Activated naive CD4-positive, alpha-beta T cell treated with anti-CD3 and anti-CD28 coated beads, Interleukin-2, amount 10 ng/mL, durations not matched to agents 7 days and 5 days (primary cell): ENCODE measurements around the gene KIR2DL3.
A peak's percentile ranks its signal among the peaks of the same experiment; 100 is the strongest.
"Not testable (repeated sequence)": the region's sequence is repeated elsewhere in the genome, so short reads cannot be mapped to it uniquely, and the experiment has no call there.

ENCODE experiments used
- CTCF ChIA-PET: fragments of 350-600 bp; sonication (Branson Sonifier 250); formaldehyde crosslinking; loops from one replicate; lab custom pipeline; 2021; ENCODE audit warnings: antibody characterized with exemption; lab: Charles Lee
- DNase-seq: peaks from one replicate; pipeline ENCODE4 v3.0.0-alpha.2; 2020
- H3K27ac Mint-ChIP-seq: one replicate; pipeline ENCODE4 v1.8.0; 2021; ENCODE audit warnings: mild to moderate bottlenecking, moderate library complexity, mixed read lengths
- H3K27me3 Mint-ChIP-seq: one replicate; pipeline ENCODE4 v1.8.0; 2021; ENCODE audit warnings: mild to moderate bottlenecking, mixed read lengths
- H3K36me3 Mint-ChIP-seq: one replicate; pipeline ENCODE4 v1.8.0; 2021; ENCODE audit warnings: mixed read lengths
- H3K4me1 Mint-ChIP-seq: one replicate; pipeline ENCODE4 v1.8.0; 2021; ENCODE audit warnings: mixed read lengths
- H3K4me3 Mint-ChIP-seq: one replicate; pipeline ENCODE4 v1.8.0; 2021; ENCODE audit warnings: mild to moderate bottlenecking, moderate library complexity, mixed read lengths
- H3K9me3 Mint-ChIP-seq: one replicate; pipeline ENCODE4 v1.8.0; 2021; ENCODE audit warnings: mixed read lengths

Gene KIR2DL3

DNA sequence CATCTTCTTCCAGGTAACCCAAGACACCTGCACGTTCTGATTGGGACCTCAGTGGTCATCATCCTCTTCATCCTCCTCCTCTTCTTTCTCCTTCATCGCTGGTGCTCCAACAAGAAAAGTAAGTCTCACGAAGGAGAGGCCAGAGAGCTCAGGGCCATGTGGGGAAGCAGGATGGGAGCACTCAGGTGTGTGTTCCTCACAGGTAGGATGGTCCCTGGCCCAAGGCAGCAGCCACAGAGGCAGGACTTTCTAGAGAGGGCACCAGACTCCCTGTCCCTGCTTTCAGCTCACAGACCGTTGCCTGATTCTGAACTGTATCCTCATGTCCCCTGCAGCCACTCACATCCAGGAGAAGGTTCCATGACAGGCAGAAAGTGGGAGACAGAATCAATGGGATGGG, 28.2 kb downstream of the KIR2DL3 start:
- H3K9me3 Mint-ChIP-seq, CTCF ChIA-PET, DNase-seq, H3K4me1 Mint-ChIP-seq, H3K36me3 Mint-ChIP-seq, H3K4me3 Mint-ChIP-seq, H3K27me3 Mint-ChIP-seq, H3K27ac Mint-ChIP-seq: not testable (repeated sequence)

DNA sequence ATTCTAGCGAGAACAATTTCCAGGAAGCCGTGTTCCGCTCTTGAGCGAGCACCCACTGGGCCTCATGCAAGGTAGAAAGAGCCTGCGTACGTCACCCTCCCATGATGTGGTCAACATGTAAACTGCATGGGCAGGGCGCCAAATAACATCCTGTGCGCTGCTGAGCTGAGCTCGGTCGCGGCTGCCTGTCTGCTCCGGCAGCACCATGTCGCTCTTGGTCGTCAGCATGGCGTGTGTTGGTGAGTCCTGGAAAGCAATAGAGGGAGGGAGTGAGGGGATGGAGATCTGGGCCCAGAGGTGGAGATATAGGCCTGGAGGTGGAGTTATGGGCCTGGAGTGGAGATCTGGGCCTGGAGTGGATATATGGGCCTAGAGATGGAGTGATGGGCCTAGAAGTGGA, 31.3 kb downstream of the KIR2DL3 start, which contains the start of gene KIR2DL1:
Gene KIR2DL1, plus strand, starts transcription at position 148 of the 400 bp plus-strand sequence. Its CDS starts 58 bp downstream, at position 206.
- H3K36me3 Mint-ChIP-seq, H3K4me3 Mint-ChIP-seq, CTCF ChIA-PET, H3K9me3 Mint-ChIP-seq, DNase-seq, H3K27me3 Mint-ChIP-seq, H3K27ac Mint-ChIP-seq, H3K4me1 Mint-ChIP-seq: not testable (repeated sequence)

DNA sequence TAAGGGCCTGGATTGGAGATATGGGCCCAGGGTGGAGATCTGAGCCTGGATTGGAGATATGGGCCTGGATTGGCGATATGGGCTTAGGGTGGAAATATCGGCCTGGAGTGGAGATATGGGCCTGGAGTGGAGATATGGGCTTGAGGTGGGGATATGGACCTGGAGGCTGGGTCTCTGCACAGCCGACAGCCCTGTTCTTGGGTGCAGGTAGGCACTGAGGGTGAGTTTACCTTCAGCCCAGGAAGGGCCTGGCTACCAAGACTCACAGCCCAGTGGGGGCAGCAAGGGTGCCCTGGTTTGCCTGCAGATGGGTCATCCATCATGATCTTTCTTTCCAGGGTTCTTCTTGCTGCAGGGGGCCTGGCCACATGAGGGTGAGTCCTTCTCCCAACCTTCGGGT, 32.2 kb downstream of the KIR2DL3 start:
- H3K4me3 Mint-ChIP-seq, DNase-seq, H3K27ac Mint-ChIP-seq, H3K9me3 Mint-ChIP-seq, H3K27me3 Mint-ChIP-seq, H3K36me3 Mint-ChIP-seq, CTCF ChIA-PET, H3K4me1 Mint-ChIP-seq: not testable (repeated sequence)

DNA sequence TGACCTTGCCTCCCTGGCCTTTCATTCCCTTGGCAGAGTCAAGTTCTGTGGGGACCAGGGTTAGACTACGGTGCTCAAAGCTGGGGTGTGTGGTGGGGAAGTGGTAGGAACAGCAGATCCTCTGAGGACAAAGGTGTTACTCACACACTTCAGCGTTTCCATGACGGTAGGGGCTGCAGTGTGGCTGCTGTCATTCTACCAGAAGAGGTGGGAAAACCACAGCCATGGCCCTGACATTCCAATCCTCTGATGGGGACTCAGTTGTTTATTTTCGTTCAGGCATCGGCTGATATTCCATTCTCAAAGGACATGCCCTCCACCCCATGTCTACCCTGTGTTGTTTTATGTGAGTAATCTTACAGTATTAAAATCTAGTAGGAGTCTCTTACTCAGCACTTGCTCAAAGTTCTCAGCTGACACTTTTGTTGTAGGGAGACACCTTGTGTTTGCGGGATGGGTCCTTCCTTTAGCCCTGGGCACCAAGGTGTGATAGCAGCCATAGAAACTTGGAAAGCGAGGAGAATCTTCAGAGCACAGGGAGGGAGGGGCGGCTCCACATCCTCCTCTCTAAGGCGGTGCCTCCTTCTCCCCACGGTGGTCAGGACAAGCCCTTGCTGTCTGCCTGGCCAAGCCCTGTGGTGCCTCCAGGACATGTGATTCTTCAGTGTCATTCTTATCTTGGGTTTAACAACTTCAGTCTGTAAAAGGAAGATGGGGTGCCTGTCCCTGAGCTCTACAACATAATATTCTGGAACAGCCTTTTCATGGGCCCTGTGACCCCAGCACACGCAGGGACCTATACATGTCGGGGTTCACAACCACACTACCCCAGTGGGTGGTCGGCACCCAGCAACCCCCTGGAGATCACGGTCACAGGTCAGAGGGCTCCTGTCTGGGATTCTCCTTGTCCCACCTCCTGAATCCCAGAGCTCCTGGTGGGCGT, 33.0 kb downstream of the KIR2DL3 start:
- H3K27me3 Mint-ChIP-seq, H3K27ac Mint-ChIP-seq, H3K36me3 Mint-ChIP-seq, CTCF ChIA-PET, H3K4me3 Mint-ChIP-seq, DNase-seq, H3K4me1 Mint-ChIP-seq, H3K9me3 Mint-ChIP-seq: not testable (repeated sequence)

DNA sequence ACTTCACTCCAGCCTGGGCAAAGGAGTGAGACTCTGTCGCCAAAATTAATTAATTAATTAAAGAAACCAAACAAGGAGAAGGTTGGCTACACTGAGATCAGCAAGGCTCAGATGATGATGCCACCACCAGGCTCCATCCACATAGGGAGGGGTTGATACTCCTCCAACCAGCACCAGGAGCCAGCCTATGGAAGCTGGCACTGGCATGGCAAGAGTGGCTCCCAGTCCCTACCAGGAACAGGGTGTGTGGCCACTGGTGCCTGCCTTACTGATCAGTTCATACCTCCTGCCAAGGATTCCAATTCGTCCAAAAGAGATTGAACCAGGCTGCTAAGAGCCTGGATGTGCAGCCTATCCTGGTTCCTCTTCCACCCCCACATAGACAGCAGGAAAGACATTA, 34.4 kb downstream of the KIR2DL3 start:
- H3K9me3 Mint-ChIP-seq, H3K4me1 Mint-ChIP-seq, H3K27ac Mint-ChIP-seq, H3K27me3 Mint-ChIP-seq, CTCF ChIA-PET, DNase-seq, H3K36me3 Mint-ChIP-seq, H3K4me3 Mint-ChIP-seq: not testable (repeated sequence)

DNA sequence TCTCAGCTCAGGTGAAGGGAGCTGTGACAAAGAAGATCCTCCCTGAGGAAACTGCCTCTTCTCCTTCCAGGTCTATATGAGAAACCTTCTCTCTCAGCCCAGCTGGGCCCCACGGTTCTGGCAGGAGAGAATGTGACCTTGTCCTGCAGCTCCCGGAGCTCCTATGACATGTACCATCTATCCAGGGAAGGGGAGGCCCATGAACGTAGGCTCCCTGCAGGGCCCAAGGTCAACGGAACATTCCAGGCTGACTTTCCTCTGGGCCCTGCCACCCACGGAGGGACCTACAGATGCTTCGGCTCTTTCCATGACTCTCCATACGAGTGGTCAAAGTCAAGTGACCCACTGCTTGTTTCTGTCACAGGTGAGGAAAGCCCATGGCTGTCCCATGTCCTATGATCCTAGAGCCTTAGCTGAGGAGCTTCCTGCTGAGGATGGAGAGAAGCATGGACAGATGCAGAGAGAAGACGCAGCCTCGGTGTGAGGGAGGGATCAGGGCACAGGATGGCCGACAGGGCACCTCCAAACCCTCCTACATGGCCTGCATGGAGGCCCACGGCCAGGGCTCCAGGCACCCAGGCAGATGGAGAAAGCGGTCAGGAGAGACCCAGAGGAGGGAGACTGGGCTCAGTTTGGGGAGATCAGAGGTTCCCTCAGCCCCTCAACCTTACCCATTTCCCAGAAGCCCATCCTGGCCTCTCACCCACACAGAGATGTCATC, 36.9 kb downstream of the KIR2DL3 start:
- H3K27me3 Mint-ChIP-seq, H3K4me3 Mint-ChIP-seq, H3K4me1 Mint-ChIP-seq, DNase-seq, CTCF ChIA-PET, H3K27ac Mint-ChIP-seq, H3K36me3 Mint-ChIP-seq, H3K9me3 Mint-ChIP-seq: not testable (repeated sequence)

DNA sequence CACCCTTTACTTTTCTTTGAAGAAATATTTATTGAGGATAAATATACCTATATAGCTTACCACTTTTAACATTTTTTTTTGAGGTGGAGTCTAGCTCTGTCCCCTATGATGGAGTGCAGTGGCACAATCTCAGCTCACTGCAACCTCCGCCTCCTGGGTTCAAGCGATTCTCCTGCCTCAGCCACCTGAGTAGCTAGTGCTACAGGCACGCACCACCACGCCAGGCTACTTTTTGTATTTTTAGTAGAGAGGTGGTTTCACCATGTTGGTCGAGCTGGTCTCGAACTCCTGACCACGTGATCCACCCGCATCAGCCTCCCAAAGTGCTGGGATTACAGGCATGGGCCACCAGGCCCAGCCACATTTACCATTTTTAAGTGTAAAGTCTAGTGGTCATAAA, 37.5 kb downstream of the KIR2DL3 start:
- H3K9me3 Mint-ChIP-seq, H3K4me3 Mint-ChIP-seq, H3K4me1 Mint-ChIP-seq, H3K27ac Mint-ChIP-seq, CTCF ChIA-PET, H3K36me3 Mint-ChIP-seq, DNase-seq, H3K27me3 Mint-ChIP-seq: not testable (repeated sequence)

DNA sequence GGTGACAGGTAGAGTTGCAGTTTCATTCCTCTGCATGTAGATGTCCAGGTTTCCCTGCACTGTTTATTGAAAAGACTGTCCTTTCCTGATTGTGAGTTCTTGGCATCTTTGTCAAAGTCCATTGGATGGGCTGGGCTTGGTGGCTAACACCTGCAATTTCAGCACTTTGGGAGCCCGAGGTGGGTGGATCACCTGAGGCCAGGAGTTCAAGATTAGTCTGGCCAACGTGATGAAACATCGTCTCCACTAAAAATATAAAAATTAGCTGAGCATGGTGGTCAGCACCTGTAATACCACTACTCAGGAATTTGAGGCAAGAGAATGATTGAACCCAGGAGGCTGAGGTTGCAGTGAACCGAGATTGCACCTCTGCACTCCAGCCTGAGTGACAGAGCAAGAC, 39.5 kb downstream of the KIR2DL3 start:
- H3K27ac Mint-ChIP-seq, H3K4me1 Mint-ChIP-seq, H3K36me3 Mint-ChIP-seq, CTCF ChIA-PET, H3K4me3 Mint-ChIP-seq, H3K9me3 Mint-ChIP-seq, DNase-seq, H3K27me3 Mint-ChIP-seq: not testable (repeated sequence)

DNA sequence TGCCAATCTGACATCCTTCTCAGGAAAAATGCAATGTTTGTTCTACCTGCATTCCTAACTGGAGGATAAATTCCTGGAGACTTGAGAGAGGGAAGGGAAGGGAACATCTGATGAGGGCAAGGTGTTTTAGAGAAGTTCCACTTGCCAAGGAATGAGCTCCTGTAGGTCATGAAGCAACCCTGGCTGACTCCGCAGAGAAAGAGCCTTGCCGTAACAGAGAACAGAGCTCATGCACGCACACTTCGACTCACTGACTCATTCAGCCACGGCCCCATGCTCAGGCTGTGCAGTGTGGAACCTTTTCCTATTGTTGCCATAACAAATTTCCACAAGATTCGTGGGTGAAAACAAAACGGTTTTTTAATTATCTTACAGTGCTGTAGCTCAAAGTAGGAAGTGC, 40.6 kb downstream of the KIR2DL3 start:
- H3K27ac Mint-ChIP-seq, H3K9me3 Mint-ChIP-seq, CTCF ChIA-PET, H3K4me1 Mint-ChIP-seq, H3K27me3 Mint-ChIP-seq, DNase-seq, H3K4me3 Mint-ChIP-seq, H3K36me3 Mint-ChIP-seq: not testable (repeated sequence)

DNA sequence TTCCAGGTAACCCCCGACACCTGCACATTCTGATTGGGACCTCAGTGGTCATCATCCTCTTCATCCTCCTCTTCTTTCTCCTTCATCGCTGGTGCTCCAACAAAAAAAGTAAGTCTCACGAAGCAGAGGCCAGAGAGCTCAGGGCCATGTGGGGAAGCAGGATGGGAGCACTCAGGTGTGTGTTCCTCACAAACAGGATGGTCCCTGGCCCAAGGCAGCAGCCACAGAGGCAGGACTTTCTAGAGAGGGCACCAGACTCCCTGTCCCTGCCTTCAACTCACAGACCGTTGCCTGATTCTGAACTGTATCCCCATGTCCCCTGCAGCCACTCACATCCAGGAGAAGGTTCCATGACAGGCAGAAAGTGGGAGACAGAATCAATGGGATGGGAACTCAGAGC, 44.6 kb downstream of the KIR2DL3 start:
- CTCF ChIA-PET, H3K36me3 Mint-ChIP-seq, DNase-seq, H3K4me1 Mint-ChIP-seq, H3K9me3 Mint-ChIP-seq, H3K4me3 Mint-ChIP-seq, H3K27me3 Mint-ChIP-seq, H3K27ac Mint-ChIP-seq: not testable (repeated sequence)

DNA sequence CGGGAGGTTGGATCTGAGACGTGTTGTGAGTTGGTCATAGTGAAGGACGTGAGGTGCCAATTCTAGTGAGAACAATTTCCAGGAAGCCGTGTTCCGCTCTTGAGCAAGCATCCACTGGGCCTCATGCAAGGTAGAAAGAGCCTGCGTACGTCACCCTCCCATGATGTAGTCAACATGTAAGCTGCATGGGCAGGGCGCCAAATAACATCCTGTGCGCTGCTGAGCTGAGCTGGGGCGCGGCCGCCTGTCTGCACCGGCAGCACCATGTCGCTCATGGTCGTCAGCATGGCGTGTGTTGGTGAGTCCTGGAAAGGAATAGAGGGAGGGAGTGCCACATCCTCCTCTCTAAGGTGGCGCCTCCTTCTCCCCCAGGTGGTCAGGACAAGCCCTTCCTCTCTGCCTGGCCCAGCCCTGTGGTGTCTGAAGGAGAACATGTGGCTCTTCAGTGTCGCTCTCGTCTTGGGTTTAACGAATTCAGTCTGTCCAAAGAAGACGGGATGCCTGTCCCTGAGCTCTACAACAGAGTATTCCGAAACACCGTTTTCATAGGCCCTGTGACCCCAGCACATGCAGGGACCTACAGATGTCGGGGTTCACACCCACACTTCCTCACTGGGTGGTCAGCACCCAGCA, 47.9 kb downstream of the KIR2DL3 start:
- H3K4me3 Mint-ChIP-seq, CTCF ChIA-PET, H3K27me3 Mint-ChIP-seq, H3K36me3 Mint-ChIP-seq, DNase-seq, H3K27ac Mint-ChIP-seq, H3K9me3 Mint-ChIP-seq, H3K4me1 Mint-ChIP-seq: not testable (repeated sequence)

DNA sequence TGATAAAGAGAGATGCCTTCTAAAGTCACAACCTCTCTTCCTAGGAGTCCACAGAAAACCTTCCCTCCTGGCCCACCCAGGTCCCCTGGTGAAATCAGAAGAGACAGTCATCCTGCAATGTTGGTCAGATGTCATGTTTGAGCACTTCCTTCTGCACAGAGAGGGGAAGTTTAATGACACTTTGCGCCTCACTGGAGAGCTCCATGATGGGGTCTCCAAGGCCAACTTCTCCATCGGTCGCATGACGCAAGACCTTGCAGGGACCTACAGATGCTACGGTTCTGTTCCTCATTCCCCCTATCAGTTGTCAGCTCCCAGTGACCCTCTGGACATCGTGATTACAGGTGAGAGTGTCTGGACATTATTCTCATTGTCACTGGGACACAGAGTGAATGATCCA, 49.8 kb downstream of the KIR2DL3 start:
- CTCF ChIA-PET, H3K36me3 Mint-ChIP-seq, DNase-seq, H3K27ac Mint-ChIP-seq, H3K4me3 Mint-ChIP-seq, H3K27me3 Mint-ChIP-seq, H3K4me1 Mint-ChIP-seq, H3K9me3 Mint-ChIP-seq: not testable (repeated sequence)

DNA sequence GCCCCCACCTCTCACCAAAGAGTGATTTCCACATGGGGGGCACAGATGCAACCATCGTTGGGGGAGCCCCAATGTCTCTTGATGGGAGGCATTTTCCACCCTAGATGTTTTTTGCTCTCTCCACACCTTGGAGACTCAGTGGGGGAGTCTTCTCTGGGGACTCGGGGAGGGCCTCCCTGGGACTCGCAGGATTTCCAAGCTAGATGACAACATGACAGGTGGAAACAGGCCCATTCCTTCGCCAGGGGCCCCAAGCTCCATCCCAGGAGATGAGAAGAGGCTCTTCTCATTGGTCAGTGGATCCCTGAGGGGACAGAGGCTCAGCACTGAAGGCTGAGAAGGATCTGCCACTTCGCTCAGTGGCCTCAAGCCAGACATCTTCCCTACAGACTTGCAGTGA, 52.4 kb downstream of the KIR2DL3 start:
- H3K4me1 Mint-ChIP-seq = peaks cover 10% of the 10 kb centered on the region
- no peak for DNase-seq
- H3K9me3 Mint-ChIP-seq = no peaks in the 10 kb centered on the region
- H3K27ac Mint-ChIP-seq = no peak overlapping the region
- H3K36me3 Mint-ChIP-seq = no peaks in the 10 kb centered on the region
- CTCF ChIA-PET = no interaction called here
- no peak overlapping the region for H3K4me3 Mint-ChIP-seq
- peaks cover 11% of the 10 kb centered on the region for H3K27me3 Mint-ChIP-seq

DNA sequence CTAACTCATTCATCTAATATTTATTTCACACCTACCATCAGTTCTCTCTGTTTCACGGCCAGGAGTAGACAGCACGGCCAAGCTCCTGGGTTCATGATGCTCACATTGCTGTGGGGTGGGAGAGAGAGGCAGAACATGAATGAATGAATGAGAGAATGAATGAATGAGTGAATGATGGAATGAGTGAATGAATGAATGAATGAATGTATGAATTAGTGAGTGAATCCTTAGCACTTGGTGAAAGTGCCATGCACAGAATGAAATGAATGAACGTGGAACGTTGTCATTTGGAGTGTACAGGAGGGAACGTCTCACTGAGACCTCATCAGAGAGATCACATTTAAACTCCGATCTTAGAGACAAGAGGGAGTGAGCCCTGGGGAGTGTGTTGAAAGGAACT, 53.2 kb downstream of the KIR2DL3 start:
- H3K4me3 Mint-ChIP-seq = no peak overlapping the region
- H3K36me3 Mint-ChIP-seq = no peaks in the 10 kb centered on the region
- no peak overlapping the region for H3K27ac Mint-ChIP-seq
- peaks cover 10% of the 10 kb centered on the region for H3K4me1 Mint-ChIP-seq
- DNase-seq = no peak
- CTCF ChIA-PET = no interaction called here
- no peaks in the 10 kb centered on the region for H3K9me3 Mint-ChIP-seq
- H3K27me3 Mint-ChIP-seq = peaks cover 12% of the 10 kb centered on the region

DNA sequence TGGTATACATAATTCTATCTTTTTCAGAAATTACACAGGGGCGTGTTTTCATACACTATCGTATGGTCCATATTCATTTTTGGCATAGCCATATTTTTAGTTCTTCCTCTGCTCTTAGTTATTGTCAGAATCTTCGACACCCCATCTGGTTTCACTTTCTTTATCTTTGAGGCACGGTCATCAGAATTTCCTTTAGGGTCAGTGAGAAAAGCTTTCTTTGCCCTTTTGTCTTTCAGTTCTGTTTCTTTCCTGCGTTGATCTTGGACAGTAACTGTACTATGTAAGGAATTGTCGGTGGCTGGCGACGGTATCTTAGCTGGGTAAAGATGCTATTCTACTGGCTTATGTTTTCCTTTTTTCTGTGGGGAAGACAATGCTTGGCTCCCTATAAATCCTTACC, 54.5 kb downstream of the KIR2DL3 start:
- H3K9me3 Mint-ChIP-seq = no peaks in the 10 kb centered on the region
- CTCF ChIA-PET = no interaction called here
- H3K4me3 Mint-ChIP-seq = peak overlapping the region; percentile 61
- peaks cover 10% of the 10 kb centered on the region for H3K4me1 Mint-ChIP-seq
- peaks cover 21% of the 10 kb centered on the region for H3K27me3 Mint-ChIP-seq
- no peak for DNase-seq
- no peak overlapping the region for H3K27ac Mint-ChIP-seq
- H3K36me3 Mint-ChIP-seq = no peaks in the 10 kb centered on the region
